BLaER1 treated with 17β-estradiol and CSF1 and Interleukin-3, amounts not matched to agents 10 nM and 100 nM (cell line): ENCODE data around the gene NEK1.
A peak's percentile ranks its signal among the peaks of the same experiment; 100 is the strongest.

Experiments
- H3K27ac ChIP-seq, 11 experiments: shearing (Covaris generic); formaldehyde crosslinking; 2 replicates each; pipeline ENCODE4 v1.8.1; 2022
- H3K27me3 ChIP-seq, 11 experiments: shearing (Covaris generic); formaldehyde crosslinking; 2 replicates each; pipeline ENCODE4 v1.8.1; 2022
- H3K36me3 ChIP-seq, 11 experiments: shearing (Covaris generic); formaldehyde crosslinking; 2 replicates each; pipeline ENCODE4 v1.8.1; 2022
- H3K4me1 ChIP-seq, 10 experiments: shearing (Covaris generic); formaldehyde crosslinking; 2 replicates each; pipeline ENCODE4 v1.8.1; 2022
- H3K4me2 ChIP-seq, 11 experiments: shearing (Covaris generic); formaldehyde crosslinking; 2 replicates each; pipeline ENCODE4 v1.8.1; 2022
- H3K4me3 ChIP-seq, 10 experiments: shearing (Covaris generic); formaldehyde crosslinking; 2 replicates each; pipeline ENCODE4 v1.8.1; 2022
- H3K9ac ChIP-seq, 11 experiments: shearing (Covaris generic); formaldehyde crosslinking; 2 replicates each; pipeline ENCODE4 v1.8.1; 2022
- H3K9me3 ChIP-seq, 11 experiments: shearing (Covaris generic); formaldehyde crosslinking; replicated peaks in 1 of 11; 2 replicates each; pipeline ENCODE4 v1.8.1; 2022
- H4K20me1 ChIP-seq, 11 experiments: shearing (Covaris generic); formaldehyde crosslinking; 2 replicates each; pipeline ENCODE4 v1.8.1; 2022
- Cebpa-rat ChIP-seq, 11 experiments: shearing (Covaris generic); IDR thresholded peaks; 2 replicates each; pipeline ENCODE4 v1.8.1; 2022

The NEK1 gene

DNA sequence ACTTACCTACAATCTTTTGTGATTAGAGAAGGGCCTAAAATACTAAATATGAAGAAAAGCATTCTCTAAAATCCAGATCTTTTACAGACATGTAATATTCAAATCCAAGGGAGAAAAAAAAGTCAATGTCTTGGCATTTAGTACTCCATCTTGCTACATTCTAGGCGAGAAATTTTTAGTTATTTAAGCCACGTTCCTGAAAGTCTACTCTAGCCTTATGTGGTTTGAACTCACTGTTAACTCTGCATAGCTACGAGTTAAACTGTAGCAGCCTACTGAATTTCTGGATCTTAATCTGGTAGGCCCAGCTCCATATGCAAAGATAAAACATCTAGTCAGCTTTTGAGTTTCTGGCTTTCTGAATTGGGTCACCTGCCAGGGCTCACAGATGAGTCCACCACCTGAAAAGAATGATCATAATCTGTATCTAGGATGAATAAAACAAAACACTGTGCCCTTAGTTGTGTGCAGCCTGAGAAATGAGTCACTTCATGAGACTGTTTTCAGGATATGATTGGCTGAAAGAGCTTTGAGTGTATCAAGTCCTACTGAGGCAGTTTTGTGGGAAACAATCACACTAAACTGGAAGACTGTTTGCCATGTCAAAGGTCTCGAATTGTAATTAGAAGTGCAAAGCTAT is 3.2 kb upstream of the NEK1 start:
- no peak overlapping the region for H3K4me2 ChIP-seq
- TF ChIP-seq Cebpa-rat (IDR thresholded peaks at IDR 0.05), result no peak
- no peaks in the 10 kb centered on the region for H3K36me3 ChIP-seq
- no peak overlapping the region for H3K27ac ChIP-seq
- no peak overlapping the region for H3K9ac ChIP-seq
- H3K27me3 ChIP-seq, result no peaks in the 10 kb centered on the region
- no peaks in the 10 kb centered on the region for H4K20me1 ChIP-seq
- peaks cover 29 to 39% (median 35%) of the 10 kb centered on the region in 10 experiments for H3K4me1 ChIP-seq
- H3K9me3 ChIP-seq, result no peaks in the 10 kb centered on the region
- no peak overlapping the region for H3K4me3 ChIP-seq

DNA sequence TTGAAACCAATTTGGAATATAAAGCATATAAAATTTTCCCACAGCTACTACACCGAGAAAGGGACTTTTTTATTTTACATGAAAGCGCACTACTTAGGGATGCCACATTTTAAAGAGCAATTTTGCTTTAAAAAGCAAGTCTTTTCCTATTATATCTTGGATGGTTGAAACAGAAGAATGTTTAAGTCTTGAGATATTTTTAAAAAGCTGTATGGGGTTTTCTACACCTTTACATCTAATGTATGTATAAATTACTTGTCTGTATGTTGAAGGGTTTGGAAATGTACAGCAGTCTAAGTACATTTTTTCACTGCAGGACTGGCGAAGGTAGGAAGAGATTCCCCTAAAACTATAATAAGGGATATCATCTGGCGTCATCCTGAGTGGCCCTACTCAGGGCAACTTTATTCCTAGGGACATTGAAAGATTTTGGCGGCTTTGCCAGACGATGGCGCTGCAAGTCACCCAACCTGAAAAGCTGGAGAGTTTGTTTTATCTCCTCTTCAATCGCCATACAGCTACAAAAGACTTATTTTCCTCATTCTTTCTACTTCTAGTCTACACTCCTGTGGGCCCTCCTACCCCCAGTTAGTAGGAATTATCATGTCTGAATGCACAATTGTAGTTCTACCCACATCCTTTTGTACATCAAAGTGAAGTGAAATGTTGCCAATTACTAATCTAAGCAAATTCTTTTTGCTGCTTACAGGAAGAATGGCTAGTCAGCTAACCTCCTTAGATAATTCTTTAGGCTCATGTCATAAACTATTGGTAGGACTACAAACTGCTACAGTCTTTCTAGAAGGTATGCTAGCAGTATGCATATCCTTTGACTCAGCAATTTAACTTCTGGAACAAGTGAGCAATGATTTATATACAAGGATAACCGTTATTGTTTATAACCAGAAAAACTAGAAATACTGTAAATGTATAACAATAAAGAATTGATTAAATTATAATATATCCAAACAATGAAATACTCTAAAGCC is 782 bp upstream of the NEK1 start:
- H3K9ac ChIP-seq, result peak overlapping the region in 10 of 11 experiments; percentile 7 to 91 (median 86); a peak in 17 of 22 replicates
- H3K4me1 ChIP-seq, result peaks cover 23 to 31% (median 28%) of the 10 kb centered on the region in 10 experiments

DNA sequence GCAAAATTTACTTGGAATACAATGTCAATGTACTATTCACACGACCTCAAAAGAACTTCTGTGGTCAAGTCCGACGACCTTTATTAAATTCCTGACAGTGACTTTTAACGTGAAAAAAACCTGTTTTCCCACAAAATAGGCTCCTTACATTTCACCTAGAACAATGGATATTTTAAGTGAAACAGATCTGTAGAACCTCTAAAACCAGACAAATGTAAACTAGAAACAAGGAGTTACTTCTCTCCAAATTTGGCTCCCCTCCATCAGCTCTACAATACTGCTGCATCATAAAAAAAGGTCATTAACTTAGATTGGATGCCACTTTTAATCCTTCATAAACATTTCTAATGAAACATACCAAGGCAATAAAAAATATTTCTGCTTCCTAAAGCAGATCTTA is 1.2 kb downstream of the NEK1 start:
- no peaks in the 10 kb centered on the region for H3K9me3 ChIP-seq
- H3K9ac ChIP-seq, result peak overlapping the region in 5 of 11 experiments; percentile 31 to 86 (median 85); a peak in 9 of 22 replicates
- no peaks in the 10 kb centered on the region for H3K27me3 ChIP-seq
- H3K27ac ChIP-seq, result no peak overlapping the region
- H3K4me3 ChIP-seq, result peak overlapping the region; percentile 77 to 92 (median 84); a peak in 13 of 20 replicates
- peaks cover 19 to 29% (median 24%) of the 10 kb centered on the region in 10 experiments for H3K4me1 ChIP-seq
- no peaks in the 10 kb centered on the region for H4K20me1 ChIP-seq
- no peak for TF ChIP-seq Cebpa-rat (IDR thresholded peaks at IDR 0.05)
- no peaks in the 10 kb centered on the region for H3K36me3 ChIP-seq
- peak overlapping the region; percentile 70 to 89 (median 82); a peak in 21 of 22 replicates for H3K4me2 ChIP-seq

More for the DNA sequence above, 782 bp upstream of the NEK1 start:
- peak overlapping the region; percentile 68 to 98 (median 80) for H3K4me2 ChIP-seq
- no peaks in the 10 kb centered on the region for H4K20me1 ChIP-seq
- no peaks in the 10 kb centered on the region for H3K27me3 ChIP-seq
- H3K36me3 ChIP-seq, result no peaks in the 10 kb centered on the region
- TF ChIP-seq Cebpa-rat (IDR thresholded peaks at IDR 0.05), result no peak
- peak overlapping the region in 5 of 11 experiments; percentile 37 to 89 (median 83); a peak in 9 of 22 replicates for H3K27ac ChIP-seq
- H3K9me3 ChIP-seq, result no peaks in the 10 kb centered on the region
- peak overlapping the region; percentile 77 to 92 (median 84) for H3K4me3 ChIP-seq

DNA sequence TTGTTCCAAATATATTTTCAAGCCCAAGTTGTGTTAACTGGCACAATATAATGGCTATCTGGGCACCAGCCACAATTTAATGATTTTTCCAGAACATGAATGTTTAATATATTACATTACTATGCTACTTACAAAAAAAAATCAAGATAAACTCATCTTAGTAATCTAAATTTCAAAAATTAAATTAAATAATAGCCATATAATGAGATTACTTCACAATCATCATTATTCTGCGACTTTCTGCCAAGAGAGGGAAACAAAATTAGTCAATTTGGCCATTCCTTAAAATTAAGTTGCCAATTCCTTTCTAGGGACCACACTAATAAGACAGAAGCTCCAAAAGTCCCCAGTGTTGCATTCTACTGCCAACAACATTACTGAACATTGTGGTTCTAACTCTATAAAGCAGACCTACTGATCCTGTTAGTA is 7.5 kb downstream of the NEK1 start:
- no peak for TF ChIP-seq Cebpa-rat (IDR thresholded peaks at IDR 0.05)
- H3K27ac ChIP-seq, result peak overlapping the region in 2 of 11 experiments; percentile 2 to 34; a peak in 2 of 22 replicates

DNA sequence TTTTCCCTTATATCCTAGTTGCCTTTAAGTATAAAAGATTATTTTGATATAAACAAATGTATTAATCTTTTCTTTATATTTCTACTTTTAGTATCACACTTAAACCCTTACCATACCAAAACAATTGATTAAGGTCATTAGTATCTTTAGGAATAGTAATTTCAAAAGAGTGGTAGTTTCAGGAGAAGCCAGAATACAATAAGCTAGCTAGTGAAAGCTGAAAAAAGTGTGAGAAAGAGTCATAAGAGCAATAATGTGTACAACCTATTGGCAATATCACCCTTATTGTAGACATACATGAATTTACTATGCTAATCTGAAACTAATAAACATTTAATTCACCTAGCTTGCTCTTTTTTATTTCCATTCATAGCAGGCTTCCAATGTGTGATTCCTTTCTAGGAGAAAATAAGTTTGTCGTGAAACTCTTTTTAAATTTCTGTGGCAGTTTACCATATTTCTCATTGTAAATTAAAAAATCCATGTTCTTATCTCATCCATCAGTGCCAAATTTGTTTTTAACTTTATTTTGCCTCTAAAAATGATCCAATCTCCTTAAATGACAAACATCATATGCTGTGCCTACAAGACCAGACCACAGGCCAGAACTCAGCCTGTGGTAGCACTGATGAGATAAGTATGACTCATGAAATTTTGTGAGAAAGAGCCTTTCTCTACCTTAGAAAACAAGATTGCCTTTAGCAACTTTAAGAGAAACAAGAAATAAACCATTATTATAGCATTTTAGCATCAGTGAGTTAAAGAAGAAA is 8.1 kb downstream of the NEK1 start:
- Histone ChIP-seq H3K9me3 (no peaks in the 10 kb centered on the region), H3K9ac (no peak overlapping the region), H3K36me3 (peaks cover 5 to 21% (median 16%) of the 10 kb centered on the region in 11 experiments; a peak in 18 of 22 replicates), H4K20me1 (no peaks in the 10 kb centered on the region), H3K27ac (peak overlapping the region in 2 of 11 experiments; percentile 2 to 34; a peak in 2 of 22 replicates), H3K27me3 (no peaks in the 10 kb centered on the region), H3K4me1 (peaks cover 0 to 15% (median 0%) of the 10 kb centered on the region in 10 experiments; a peak in 7 of 20 replicates), H3K4me2 (peak overlapping the region in 3 of 11 experiments; percentile 3 to 23 (median 14); a peak in 1 of 22 replicates), H3K4me3 (no peak overlapping the region)
- no peak for TF ChIP-seq Cebpa-rat (IDR thresholded peaks at IDR 0.05)

More for the DNA sequence above, 7.5 kb downstream of the NEK1 start:
- Histone ChIP-seq H4K20me1 (no peaks in the 10 kb centered on the region), H3K4me1 (peaks cover 0 to 15% (median 1%) of the 10 kb centered on the region in 10 experiments; a peak in 9 of 20 replicates), H3K9ac (no peak overlapping the region), H3K4me3 (no peak overlapping the region), H3K9me3 (no peaks in the 10 kb centered on the region), H3K27me3 (no peaks in the 10 kb centered on the region), H3K4me2 (peak overlapping the region in 3 of 11 experiments; percentile 3 to 23 (median 14); a peak in 3 of 22 replicates), H3K36me3 (peaks cover 5 to 20% (median 12%) of the 10 kb centered on the region in 11 experiments; a peak in 18 of 22 replicates)

DNA sequence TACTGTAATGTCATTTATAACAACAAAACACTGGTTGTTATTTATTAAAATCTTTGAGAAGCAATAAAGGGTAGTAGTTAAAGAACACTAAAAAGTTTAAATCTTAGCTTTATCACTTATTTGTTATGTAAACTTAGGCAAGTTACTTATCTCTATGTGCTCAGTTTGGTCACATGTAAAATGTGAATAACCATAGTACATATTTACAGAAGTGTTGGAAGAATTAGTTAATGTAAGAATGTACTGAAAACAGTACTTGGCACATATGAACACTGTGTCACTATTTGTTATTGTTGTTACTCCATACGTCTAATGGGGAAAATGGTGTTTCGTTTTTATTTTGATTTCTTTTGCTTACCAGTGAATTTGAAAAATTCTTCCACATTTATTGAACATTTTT is 9.1 kb downstream of the NEK1 start:
- H3K36me3 ChIP-seq, result peaks cover 5 to 21% (median 16%) of the 10 kb centered on the region in 11 experiments; a peak in 18 of 22 replicates
- H3K27me3 ChIP-seq, result no peaks in the 10 kb centered on the region
- H3K4me1 ChIP-seq, result peaks cover 0 to 15% (median 0%) of the 10 kb centered on the region in 10 experiments; a peak in 7 of 20 replicates
- no peak for TF ChIP-seq Cebpa-rat (IDR thresholded peaks at IDR 0.05)
- no peak overlapping the region for H3K4me3 ChIP-seq
- H3K9me3 ChIP-seq, result no peaks in the 10 kb centered on the region
- no peak overlapping the region for H3K4me2 ChIP-seq
- no peaks in the 10 kb centered on the region for H4K20me1 ChIP-seq
- H3K9ac ChIP-seq, result no peak overlapping the region
- no peak overlapping the region for H3K27ac ChIP-seq

DNA sequence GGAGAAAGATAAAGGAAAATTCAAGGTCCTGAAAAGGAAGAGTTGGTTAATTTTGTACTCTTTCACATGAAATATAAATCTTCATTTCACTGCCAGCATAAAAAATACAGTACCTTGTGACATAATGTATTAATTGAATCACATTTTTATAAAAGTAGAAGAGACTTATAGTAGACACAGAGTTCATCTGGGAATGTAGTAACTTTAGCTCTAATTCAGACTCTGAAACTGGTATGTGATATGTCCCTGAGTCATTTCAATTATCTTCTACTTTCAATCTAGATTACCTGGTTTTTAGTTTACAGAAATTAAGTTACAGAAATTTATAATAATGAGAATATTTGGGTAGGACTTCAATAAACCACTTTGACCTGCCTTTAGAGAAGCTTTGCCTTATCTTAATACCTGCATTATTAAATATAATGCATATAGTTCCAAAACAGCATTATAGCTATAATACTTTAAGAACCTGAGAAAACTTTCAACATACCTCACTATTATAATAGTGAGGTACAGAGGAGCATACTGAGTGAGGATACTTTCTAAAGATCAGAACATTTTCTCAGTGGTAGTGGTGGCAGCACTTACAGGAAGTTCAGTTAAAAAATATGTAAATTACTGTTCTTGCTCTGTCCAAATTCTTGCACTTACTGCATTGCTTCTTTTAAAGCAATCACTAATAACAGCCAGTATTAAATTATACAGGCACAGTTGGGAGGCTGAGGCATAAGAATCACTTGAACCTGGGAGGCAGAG is 11.2 kb downstream of the NEK1 start:
- no peaks in the 10 kb centered on the region for H3K9me3 ChIP-seq
- peaks cover 0 to 15% (median 0%) of the 10 kb centered on the region in 10 experiments; a peak in 7 of 20 replicates for H3K4me1 ChIP-seq
- no peak overlapping the region for H3K27ac ChIP-seq
- H3K4me3 ChIP-seq, result no peak overlapping the region
- H3K27me3 ChIP-seq, result no peaks in the 10 kb centered on the region
- 0 out of 22 replicates have a peak overlapping the region, but pooled peaks of 1 of the 11 experiments have one; percentile 15 for H3K9ac ChIP-seq
- no peaks in the 10 kb centered on the region for H4K20me1 ChIP-seq
- peaks cover 5 to 30% (median 16%) of the 10 kb centered on the region in 11 experiments; a peak in 18 of 22 replicates for H3K36me3 ChIP-seq
- no peak overlapping the region for H3K4me2 ChIP-seq
- TF ChIP-seq Cebpa-rat (IDR thresholded peaks at IDR 0.05), result no peak
